Nephron progenitor cell (in vitro differentiated cells): Measurements from ENCODE around the gene OR2T33.
"Not testable (repeated sequence)": the region's sequence is repeated elsewhere in the genome, so short reads cannot be mapped to it uniquely, and the experiment has no call there.

ENCODE experiments used
- DNase-seq: peaks from one replicate; pipeline ENCODE4 v3.0.0; 2021
- H3K27ac Mint-ChIP-seq: 2 replicates; pipeline ENCODE4 v1.8.0; 2021; ENCODE audit warnings: mild to moderate bottlenecking, moderate library complexity, mixed read lengths
- H3K27me3 Mint-ChIP-seq: 2 replicates; pipeline ENCODE4 v1.8.0; 2021; ENCODE audit warnings: mild to moderate bottlenecking, low read depth, mixed read lengths; ENCODE audit not compliant: poor library complexity
- H3K36me3 Mint-ChIP-seq: 2 replicates; pipeline ENCODE4 v1.8.0; 2021; ENCODE audit warnings: low read depth, mixed read lengths
- H3K4me1 Mint-ChIP-seq: 2 replicates; pipeline ENCODE4 v1.8.0; 2021; ENCODE audit warnings: mixed read lengths
- H3K4me3 Mint-ChIP-seq: 2 replicates; pipeline ENCODE4 v1.8.0; 2021; ENCODE audit warnings: mild to moderate bottlenecking, moderate library complexity, mixed read lengths
- H3K9me3 Mint-ChIP-seq: 2 replicates; pipeline ENCODE4 v1.8.0; 2021; ENCODE audit warnings: mild to moderate bottlenecking, moderate library complexity, mixed read lengths
- TF ChIP-seq, protein P1 (sequence below): fragments of 200-600 bp; sonication (generic); IDR thresholded peaks from 2 replicates; pipeline ENCODE4 v1.5.0; 2021; ENCODE audit warnings: antibody characterized with exemption

OR2T33 gene

DNA sequence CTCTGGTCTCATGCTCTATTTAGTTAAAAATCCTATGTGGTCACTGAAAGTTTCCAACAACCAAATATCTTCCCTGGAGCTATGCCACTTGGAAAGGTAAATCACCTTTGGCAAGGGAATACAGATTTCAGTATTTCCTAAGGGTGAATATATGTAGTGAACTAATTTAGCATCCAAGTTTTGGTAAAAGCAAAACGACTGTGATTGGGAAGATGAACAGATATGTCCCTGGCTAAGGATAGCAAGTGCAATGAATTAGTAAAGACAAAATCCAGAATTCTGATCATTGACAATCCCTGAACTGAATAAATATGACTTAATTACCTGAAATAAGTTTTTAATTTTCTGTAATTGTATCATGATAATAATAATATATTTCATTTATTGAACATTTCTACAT, at the start of gene OR2T33:
OR2T33 (minus strand) TSS at position 101 of the 400 bp plus-strand sequence. CDS start 4,162 bp downstream, outside the sequence.
- Mint-ChIP-seq H3K27me3 (no peaks in the 10 kb centered on the region), H3K36me3 (no peaks in the 10 kb centered on the region), H3K27ac (no peak within 1 kb of the TSS), H3K4me1 (no peaks in the 10 kb centered on the region), H3K4me3 (no peak within 1 kb of the TSS), H3K9me3 (peaks cover 85% of the 10 kb centered on the region)
- TF ChIP-seq, protein P1, sequence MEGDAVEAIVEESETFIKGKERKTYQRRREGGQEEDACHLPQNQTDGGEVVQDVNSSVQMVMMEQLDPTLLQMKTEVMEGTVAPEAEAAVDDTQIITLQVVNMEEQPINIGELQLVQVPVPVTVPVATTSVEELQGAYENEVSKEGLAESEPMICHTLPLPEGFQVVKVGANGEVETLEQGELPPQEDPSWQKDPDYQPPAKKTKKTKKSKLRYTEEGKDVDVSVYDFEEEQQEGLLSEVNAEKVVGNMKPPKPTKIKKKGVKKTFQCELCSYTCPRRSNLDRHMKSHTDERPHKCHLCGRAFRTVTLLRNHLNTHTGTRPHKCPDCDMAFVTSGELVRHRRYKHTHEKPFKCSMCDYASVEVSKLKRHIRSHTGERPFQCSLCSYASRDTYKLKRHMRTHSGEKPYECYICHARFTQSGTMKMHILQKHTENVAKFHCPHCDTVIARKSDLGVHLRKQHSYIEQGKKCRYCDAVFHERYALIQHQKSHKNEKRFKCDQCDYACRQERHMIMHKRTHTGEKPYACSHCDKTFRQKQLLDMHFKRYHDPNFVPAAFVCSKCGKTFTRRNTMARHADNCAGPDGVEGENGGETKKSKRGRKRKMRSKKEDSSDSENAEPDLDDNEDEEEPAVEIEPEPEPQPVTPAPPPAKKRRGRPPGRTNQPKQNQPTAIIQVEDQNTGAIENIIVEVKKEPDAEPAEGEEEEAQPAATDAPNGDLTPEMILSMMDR = no peak
- no peak for DNase-seq

DNA sequence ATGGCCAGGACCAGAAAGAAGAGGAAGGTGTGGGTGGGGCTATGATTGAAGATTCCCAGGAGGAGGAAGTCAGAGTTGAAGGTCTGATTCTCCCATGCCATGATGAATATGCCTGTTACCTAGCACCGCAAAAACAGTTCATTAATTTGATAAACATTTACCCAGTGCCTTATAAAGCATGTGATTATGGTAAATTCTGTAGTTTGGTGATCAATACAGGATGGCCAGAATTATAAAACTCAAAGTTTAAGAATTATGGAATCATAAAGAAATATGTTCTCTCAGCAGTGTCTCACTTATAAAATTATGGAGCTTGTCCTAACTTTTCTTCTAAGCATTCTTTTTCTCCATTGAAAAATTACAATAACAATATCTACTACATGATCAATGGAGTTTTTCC, 46.7 kb upstream of the OR2T33 start, which contains the start of gene OR2M7:
OR2M7 (minus strand) TSS at position 101 of the 400 bp plus-strand sequence; CDS start at position 101, 0 bp downstream.
- Mint-ChIP-seq H3K36me3 (no peaks in the 10 kb centered on the region), H3K4me3 (no peak within 1 kb of the TSS), H3K4me1 (no peaks in the 10 kb centered on the region), H3K27me3 (peaks cover 3% of the 10 kb centered on the region), H3K27ac (no peak within 1 kb of the TSS), H3K9me3 (peaks cover 80% of the 10 kb centered on the region)
- TF ChIP-seq, protein P1 = no peak
- no peak for DNase-seq

DNA sequence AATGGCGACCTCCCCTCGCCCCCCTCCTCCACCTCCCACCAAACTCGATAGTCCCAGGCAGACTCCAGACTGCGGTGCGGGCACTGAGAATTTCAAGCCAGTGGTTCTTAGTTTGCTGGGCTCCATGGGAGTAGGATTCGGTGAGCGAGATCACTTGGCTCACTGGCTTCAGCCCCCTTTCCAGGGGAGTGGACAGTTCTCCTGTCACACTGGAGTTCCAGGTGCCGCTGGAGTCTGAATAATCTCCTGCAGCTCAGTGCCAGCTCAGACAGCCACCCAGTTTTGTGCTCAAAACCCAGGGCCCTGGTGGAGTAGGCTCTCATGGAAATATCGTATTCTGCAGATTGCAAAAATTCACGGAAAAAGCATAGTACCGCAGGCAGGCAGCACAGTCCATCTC, 39.0 kb upstream of the OR2T33 start:
- H3K4me1 Mint-ChIP-seq = no peaks in the 10 kb centered on the region
- TF ChIP-seq, protein P1 = no peak
- H3K27ac Mint-ChIP-seq = no peak overlapping the region
- H3K36me3 Mint-ChIP-seq = no peaks in the 10 kb centered on the region
- peaks cover 96% of the 10 kb centered on the region for H3K9me3 Mint-ChIP-seq
- no peak for DNase-seq
- no peaks in the 10 kb centered on the region for H3K27me3 Mint-ChIP-seq
- H3K4me3 Mint-ChIP-seq = no peak overlapping the region

GRCh38 chr1:248306740-248307139, 29.0 kb upstream of the OR2T33 start:
- H3K9me3 Mint-ChIP-seq = peaks cover 78% of the 10 kb centered on the region
- DNase-seq, H3K36me3 Mint-ChIP-seq, H3K27me3 Mint-ChIP-seq, H3K27ac Mint-ChIP-seq, H3K4me3 Mint-ChIP-seq, H3K4me1 Mint-ChIP-seq: not testable (repeated sequence)

DNA sequence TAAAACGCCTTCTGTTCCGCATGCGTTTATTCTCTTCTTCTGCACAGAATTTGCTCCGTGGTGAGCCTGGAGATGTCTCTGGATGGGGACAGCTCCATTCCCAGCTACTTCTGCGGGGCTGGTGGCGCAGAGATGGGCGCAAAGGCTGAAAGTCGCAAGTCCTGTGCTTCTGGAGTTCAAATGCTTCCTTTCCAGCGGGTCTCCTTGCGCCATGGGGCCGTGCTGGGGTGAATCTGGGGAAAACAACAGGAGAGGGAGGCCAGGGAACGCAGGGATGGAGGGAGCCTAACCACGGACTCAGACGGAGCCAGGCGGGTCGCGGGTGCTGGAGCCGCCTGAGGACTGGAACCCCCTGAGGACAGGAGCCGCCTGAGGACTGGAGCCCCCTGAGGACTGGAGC, 28.3 kb upstream of the OR2T33 start:
- no peak for DNase-seq
- TF ChIP-seq, protein P1 = no peak
- Mint-ChIP-seq H3K27ac (no peak overlapping the region), H3K27me3 (no peaks in the 10 kb centered on the region), H3K9me3 (peaks cover 74% of the 10 kb centered on the region), H3K4me1 (no peaks in the 10 kb centered on the region), H3K4me3 (no peak overlapping the region), H3K36me3 (no peaks in the 10 kb centered on the region)

DNA sequence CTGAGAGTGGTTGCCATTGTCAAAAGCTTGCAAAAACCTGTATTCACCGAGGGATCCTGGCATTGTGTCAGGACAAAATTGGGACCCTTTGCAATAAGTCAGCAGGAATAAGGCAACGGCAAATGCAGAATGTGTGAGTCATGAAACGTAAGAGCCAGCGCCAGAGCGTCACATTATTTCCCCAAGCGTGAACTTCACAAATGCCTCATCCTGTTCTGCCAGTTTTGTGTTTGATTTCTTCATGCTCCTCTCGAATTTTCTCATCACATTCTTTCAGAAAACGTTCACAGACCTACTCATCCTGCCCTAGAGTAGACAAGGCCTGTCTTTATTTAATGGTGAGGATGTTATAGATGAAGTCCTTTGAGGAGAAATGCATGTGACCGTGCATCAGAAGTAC, 27.9 kb upstream of the OR2T33 start:
- H3K36me3 Mint-ChIP-seq, H3K27ac Mint-ChIP-seq, H3K27me3 Mint-ChIP-seq, DNase-seq, H3K4me3 Mint-ChIP-seq, H3K4me1 Mint-ChIP-seq: not testable (repeated sequence)
- peaks cover 74% of the 10 kb centered on the region for H3K9me3 Mint-ChIP-seq

DNA sequence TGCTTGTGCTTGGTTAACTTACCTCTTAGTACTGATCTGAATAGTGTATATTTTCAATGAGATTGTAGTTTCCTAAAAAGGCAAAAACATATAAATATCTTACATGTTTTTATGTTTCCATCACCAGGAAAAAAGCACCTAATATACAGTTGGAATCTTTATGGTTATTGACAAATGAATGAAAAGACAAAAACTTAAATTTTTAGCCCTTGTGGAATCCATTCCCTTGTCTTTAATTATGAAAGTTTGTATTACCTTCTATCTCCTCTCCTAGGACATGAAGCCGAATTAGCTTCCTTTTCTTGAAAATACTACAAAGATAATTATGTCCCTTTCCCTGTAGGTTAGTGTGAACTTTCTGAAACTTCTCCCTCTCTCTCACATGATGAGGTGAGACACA, 25.5 kb upstream of the OR2T33 start, which contains the start of gene OR2T12:
OR2T12 (minus strand) TSS at position 101 of the 400 bp plus-strand sequence. CDS start 7,846 bp downstream, outside the sequence.
- TF ChIP-seq, protein P1 = no peak
- no peaks in the 10 kb centered on the region for H3K36me3 Mint-ChIP-seq
- no peak within 1 kb of the TSS for H3K27ac Mint-ChIP-seq
- H3K4me1 Mint-ChIP-seq = no peaks in the 10 kb centered on the region
- no peak for DNase-seq
- peaks cover 71% of the 10 kb centered on the region for H3K9me3 Mint-ChIP-seq
- no peaks in the 10 kb centered on the region for H3K27me3 Mint-ChIP-seq
- H3K4me3 Mint-ChIP-seq = no peak within 1 kb of the TSS
